GM23338 (cell line): ENCODE measurements around the gene SCN2A.

Experiments
- EZH2 ChIP-seq: fragments of 200-600 bp; sonication (generic); IDR thresholded peaks from one replicate; pipeline ENCODE4 v1.8.0; 2017; ENCODE audit warnings: antibody characterized with exemption, mild to moderate bottlenecking, low read depth; ENCODE audit not compliant: unreplicated experiment
- EZH2phosphoT487 ChIP-seq: fragments of 200-600 bp; sonication (generic); IDR thresholded peaks from one replicate; pipeline ENCODE4 v1.8.1; 2018; ENCODE audit warnings: antibody characterized with exemption; ENCODE audit not compliant: unreplicated experiment
- POLR2AphosphoS5 ChIP-seq: IDR thresholded peaks from 2 replicates; pipeline ENCODE4 v1.6.1; 2016; ENCODE audit warnings: antibody characterized with exemption, low read depth
- TF ChIP-seq, protein P1 (sequence below), 2 experiments: fragments of 200-600 bp in 1 of 2; sonication (generic) in 1 of 2; conservative IDR thresholded peaks; 2 replicates each; pipeline versions ENCODE4 v1.5.1 to v1.6.1; 2016 to 2017; ENCODE audit warnings: antibody characterized with exemption in 2 of 2, low read depth in 2 of 2, mild to moderate bottlenecking in 2 of 2, moderate library complexity in 1 of 2

DNA sequence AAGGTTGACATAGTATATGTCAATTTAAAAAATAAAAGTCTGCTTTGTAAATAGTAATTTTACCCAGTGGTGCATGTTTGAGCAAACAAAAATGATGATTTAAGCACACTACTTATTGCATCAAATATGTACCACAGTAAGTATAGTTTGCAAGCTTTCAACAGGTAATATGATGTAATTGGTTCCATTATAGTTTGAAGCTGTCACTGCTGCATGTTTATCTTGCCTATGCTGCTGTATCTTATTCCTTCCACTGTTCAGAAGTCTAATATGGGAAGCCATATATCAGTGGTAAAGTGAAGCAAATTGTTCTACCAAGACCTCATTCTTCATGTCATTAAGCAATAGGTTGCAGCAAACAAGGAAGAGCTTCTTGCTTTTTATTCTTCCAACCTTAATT is 151.7 kb downstream of the SCN2A start:
- TF ChIP-seq, protein P1, sequence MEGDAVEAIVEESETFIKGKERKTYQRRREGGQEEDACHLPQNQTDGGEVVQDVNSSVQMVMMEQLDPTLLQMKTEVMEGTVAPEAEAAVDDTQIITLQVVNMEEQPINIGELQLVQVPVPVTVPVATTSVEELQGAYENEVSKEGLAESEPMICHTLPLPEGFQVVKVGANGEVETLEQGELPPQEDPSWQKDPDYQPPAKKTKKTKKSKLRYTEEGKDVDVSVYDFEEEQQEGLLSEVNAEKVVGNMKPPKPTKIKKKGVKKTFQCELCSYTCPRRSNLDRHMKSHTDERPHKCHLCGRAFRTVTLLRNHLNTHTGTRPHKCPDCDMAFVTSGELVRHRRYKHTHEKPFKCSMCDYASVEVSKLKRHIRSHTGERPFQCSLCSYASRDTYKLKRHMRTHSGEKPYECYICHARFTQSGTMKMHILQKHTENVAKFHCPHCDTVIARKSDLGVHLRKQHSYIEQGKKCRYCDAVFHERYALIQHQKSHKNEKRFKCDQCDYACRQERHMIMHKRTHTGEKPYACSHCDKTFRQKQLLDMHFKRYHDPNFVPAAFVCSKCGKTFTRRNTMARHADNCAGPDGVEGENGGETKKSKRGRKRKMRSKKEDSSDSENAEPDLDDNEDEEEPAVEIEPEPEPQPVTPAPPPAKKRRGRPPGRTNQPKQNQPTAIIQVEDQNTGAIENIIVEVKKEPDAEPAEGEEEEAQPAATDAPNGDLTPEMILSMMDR (conservative IDR thresholded peaks at IDR 0.05; ENCODE audit: low read depth in 2 of 2), result no peak
- TF ChIP-seq POLR2AphosphoS5 (no peak), EZH2 (no peak), EZH2phosphoT487 (no peak)
